ENCODE data around the gene ALAD.

Gene ALAD

DNA sequence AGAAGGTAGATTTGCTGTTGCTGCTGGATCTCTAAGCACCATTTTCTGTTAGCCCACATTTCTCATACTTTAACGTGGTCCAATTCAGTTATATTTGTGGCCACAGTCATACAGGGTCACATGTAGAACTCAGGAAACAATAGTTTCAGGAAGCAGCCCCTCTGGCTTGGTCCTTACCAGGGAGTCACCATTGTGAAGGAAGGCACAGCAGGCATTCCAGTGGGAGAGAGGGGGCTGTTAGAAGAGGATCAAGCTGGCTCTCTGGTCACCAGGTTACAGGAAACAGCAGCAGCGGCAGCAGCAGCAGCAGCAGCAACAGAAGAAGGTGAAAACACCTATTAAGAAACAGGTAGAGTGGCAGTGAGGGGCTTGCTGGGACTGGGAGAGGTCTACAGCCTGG lies 24.0 kb upstream of the ALAD start:
- TF ChIP-seq POLR2AphosphoS5 (IDR thresholded peaks at IDR 0.05; ENCODE audit: low read depth, low read length) (no peak), SIN3A (IDR thresholded peaks at IDR 0.05; ENCODE audit: borderline replicate concordance, insufficient read depth, low read length) (no peak), FOXP2 (optimal IDR thresholded peaks at IDR 0.05; ENCODE audit: borderline replicate concordance, extremely low read depth, extremely low read length, insufficient read depth) (no peak), TAF1 (IDR thresholded peaks at IDR 0.05; ENCODE audit: borderline replicate concordance, insufficient read depth, low read length) (no peak)
- TF ChIP-seq, protein P1, sequence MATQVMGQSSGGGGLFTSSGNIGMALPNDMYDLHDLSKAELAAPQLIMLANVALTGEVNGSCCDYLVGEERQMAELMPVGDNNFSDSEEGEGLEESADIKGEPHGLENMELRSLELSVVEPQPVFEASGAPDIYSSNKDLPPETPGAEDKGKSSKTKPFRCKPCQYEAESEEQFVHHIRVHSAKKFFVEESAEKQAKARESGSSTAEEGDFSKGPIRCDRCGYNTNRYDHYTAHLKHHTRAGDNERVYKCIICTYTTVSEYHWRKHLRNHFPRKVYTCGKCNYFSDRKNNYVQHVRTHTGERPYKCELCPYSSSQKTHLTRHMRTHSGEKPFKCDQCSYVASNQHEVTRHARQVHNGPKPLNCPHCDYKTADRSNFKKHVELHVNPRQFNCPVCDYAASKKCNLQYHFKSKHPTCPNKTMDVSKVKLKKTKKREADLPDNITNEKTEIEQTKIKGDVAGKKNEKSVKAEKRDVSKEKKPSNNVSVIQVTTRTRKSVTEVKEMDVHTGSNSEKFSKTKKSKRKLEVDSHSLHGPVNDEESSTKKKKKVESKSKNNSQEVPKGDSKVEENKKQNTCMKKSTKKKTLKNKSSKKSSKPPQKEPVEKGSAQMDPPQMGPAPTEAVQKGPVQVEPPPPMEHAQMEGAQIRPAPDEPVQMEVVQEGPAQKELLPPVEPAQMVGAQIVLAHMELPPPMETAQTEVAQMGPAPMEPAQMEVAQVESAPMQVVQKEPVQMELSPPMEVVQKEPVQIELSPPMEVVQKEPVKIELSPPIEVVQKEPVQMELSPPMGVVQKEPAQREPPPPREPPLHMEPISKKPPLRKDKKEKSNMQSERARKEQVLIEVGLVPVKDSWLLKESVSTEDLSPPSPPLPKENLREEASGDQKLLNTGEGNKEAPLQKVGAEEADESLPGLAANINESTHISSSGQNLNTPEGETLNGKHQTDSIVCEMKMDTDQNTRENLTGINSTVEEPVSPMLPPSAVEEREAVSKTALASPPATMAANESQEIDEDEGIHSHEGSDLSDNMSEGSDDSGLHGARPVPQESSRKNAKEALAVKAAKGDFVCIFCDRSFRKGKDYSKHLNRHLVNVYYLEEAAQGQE (IDR thresholded peaks at IDR 0.05; ENCODE audit: insufficient read depth in 1 of 2, low read depth in 2 of 2, low read length in 2 of 2): no peak

DNA sequence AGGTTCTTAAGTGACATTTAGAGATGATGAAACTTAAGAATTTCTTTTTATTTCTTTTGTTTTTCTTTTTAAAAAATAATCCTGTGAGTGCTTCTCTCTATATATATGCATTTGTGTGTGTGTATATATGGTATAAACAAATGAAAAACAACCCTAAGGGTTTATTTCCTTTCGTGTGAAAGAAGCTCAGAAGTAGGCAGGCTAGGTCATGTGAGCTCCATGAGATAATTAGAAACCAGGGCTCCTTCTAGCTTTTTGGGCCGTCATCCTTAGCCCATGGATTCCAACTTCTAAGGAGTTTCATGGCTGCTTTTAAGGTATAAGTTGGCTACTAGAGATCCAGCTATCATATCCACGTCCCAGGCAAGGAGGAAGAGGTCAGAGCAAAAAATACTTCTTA lies 20.6 kb upstream of the ALAD start:
- TF ChIP-seq, protein P1 (IDR thresholded peaks at IDR 0.05; ENCODE audit: insufficient read depth in 1 of 2, low read depth in 2 of 2, low read length in 2 of 2): no peak
- TF ChIP-seq FOXP2 (optimal IDR thresholded peaks at IDR 0.05; ENCODE audit: borderline replicate concordance, extremely low read depth, extremely low read length, insufficient read depth) (no peak), TAF1 (IDR thresholded peaks at IDR 0.05; ENCODE audit: borderline replicate concordance, insufficient read depth, low read length) (no peak), POLR2AphosphoS5 (IDR thresholded peaks at IDR 0.05; ENCODE audit: low read depth, low read length) (no peak), SIN3A (IDR thresholded peaks at IDR 0.05; ENCODE audit: borderline replicate concordance, insufficient read depth, low read length) (no peak)

DNA sequence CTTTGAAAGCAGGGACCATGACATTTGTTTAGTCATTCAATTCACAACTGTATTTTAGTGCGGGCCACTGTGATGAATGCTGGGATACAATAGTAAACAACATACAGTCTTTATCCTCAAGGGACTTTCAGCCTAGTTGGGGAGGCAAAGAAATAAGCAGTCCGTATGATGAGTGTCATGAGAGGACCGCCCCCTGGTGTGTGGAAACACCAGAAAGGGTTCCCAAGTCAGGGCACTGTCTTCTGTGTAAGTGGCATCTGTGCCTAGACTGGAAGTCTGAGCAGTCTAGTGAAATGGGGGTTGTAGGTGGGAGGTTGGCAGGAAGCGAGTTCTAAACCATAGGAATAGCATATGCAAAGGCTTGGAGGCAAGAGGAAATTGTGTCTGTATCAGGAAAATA lies 16.3 kb upstream of the ALAD start:
- TF ChIP-seq POLR2AphosphoS5 (IDR thresholded peaks at IDR 0.05; ENCODE audit: low read depth, low read length) (no peak), TAF1 (IDR thresholded peaks at IDR 0.05; ENCODE audit: borderline replicate concordance, insufficient read depth, low read length) (no peak), FOXP2 (optimal IDR thresholded peaks at IDR 0.05; ENCODE audit: borderline replicate concordance, extremely low read depth, extremely low read length, insufficient read depth) (no peak), SIN3A (IDR thresholded peaks at IDR 0.05; ENCODE audit: borderline replicate concordance, insufficient read depth, low read length) (no peak)
- TF ChIP-seq, protein P1 (IDR thresholded peaks at IDR 0.05; ENCODE audit: insufficient read depth in 1 of 2, low read depth in 2 of 2, low read length in 2 of 2): no peak

DNA sequence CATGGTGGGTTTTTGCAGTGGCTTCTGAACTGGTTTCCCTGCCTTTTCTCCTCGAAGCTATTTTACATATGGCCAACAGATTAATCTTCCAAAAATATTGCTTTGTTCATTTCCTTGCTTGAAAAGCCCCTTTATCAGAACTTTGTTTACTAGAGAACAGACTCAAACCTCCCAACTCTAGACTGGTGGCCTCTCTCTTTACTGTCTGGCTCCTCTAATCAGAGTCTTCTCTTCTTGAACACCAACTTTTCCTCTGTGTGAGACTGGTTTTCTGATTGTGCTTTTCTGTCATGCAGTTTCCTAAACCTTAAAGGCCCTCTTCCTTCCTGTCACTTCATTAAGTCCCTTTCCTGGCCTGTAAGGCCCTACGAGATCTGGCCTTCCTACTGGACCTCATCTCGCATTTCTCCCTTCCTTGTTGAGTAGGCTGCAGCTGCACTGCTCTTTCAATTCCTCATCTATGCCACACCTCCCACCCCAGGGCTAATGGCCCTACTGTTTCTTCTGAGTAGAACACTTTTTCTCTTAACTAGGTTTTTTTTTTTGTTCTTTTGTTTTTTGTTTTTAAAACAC lies 15.2 kb upstream of the ALAD start:
- TF ChIP-seq FOXP2 (optimal IDR thresholded peaks at IDR 0.05; ENCODE audit: borderline replicate concordance, extremely low read depth, extremely low read length, insufficient read depth) (no peak), POLR2AphosphoS5 (IDR thresholded peaks at IDR 0.05; ENCODE audit: low read depth, low read length) (no peak), SIN3A (IDR thresholded peaks at IDR 0.05; ENCODE audit: borderline replicate concordance, insufficient read depth, low read length) (no peak), TAF1 (IDR thresholded peaks at IDR 0.05; ENCODE audit: borderline replicate concordance, insufficient read depth, low read length) (no peak)
- TF ChIP-seq, protein P1 (IDR thresholded peaks at IDR 0.05; ENCODE audit: insufficient read depth in 1 of 2, low read depth in 2 of 2, low read length in 2 of 2): no peak

All from PFSK-1 (cell line).